ENCODE results near the gene PRKAR1B. TPM values are rescaled to one million over a fixed set of nuclear protein-coding genes. Genes with fewer than 3 reads are reported as not detected.
A peak's percentile ranks its signal among the peaks of the same experiment; 100 is the strongest.
"Not testable (repeated sequence)": the region's sequence is repeated elsewhere in the genome, so short reads cannot be mapped to it uniquely, and the experiment has no call there.

Gene PRKAR1B
- total RNA-seq, 3 donors from 2014 or later, result 38.8 to 58.6 (median 49.9) TPM

- H3K36me3 Mint-ChIP-seq (ENCODE audit: insufficient read depth), result peaks cover 6% of the 10 kb centered on the region
- H3K27me3 Mint-ChIP-seq (ENCODE audit: low read depth), result no peaks in the 10 kb centered on the region
- no peak overlapping the region for H3K4me3 Mint-ChIP-seq
- DNase-seq, result no peak
- peaks cover 3% of the 10 kb centered on the region for H3K9me3 Mint-ChIP-seq
- ATAC-seq, result no peak
- H3K4me1 Mint-ChIP-seq (ENCODE audit: low read depth), result peaks cover 4% of the 10 kb centered on the region
These were observed 67.7 kb downstream of the PRKAR1B start for GRCh38 chr7:659306-659847.

GRCh38 chr7:657565-658119 is 69.4 kb downstream of the PRKAR1B start:
- Mint-ChIP-seq H3K9me3 (peaks cover 3% of the 10 kb centered on the region), H3K36me3 (ENCODE audit: insufficient read depth) (peaks cover 6% of the 10 kb centered on the region), H3K4me3 (no peak overlapping the region), H3K4me1 (ENCODE audit: low read depth) (no peaks in the 10 kb centered on the region), H3K27me3 (ENCODE audit: low read depth) (no peaks in the 10 kb centered on the region)
- no peak for DNase-seq
- ATAC-seq, result no peak

DNA sequence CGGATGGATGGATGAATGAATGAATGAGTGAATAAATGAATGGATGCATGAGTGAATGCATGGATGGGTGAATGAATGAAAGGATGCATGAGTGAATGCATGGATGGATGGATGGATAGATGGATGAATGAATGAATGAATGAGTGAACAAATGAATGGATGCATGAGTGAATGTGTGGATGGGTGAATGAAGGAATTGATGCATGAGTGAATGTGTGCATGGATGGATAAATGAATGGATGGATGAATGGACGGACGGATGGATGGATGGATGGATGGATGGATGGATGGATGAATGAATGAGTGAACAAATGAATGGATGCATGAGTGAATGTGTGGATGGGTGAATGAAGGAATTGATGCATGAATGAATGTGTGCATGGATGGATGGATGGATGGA is 70.1 kb downstream of the PRKAR1B start:
- not testable (repeated sequence) for H3K9me3 Mint-ChIP-seq; H3K27me3 Mint-ChIP-seq (ENCODE audit: low read depth); DNase-seq; H3K36me3 Mint-ChIP-seq (ENCODE audit: insufficient read depth); H3K4me3 Mint-ChIP-seq; ATAC-seq; H3K4me1 Mint-ChIP-seq (ENCODE audit: low read depth)

GRCh38 chr7:655758-656157 is 71.3 kb downstream of the PRKAR1B start:
- ATAC-seq, result no peak
- no peak overlapping the region for H3K4me3 Mint-ChIP-seq
- no peaks in the 10 kb centered on the region for H3K4me1 Mint-ChIP-seq (ENCODE audit: low read depth)
- DNase-seq, result no peak
- peaks cover 3% of the 10 kb centered on the region for H3K9me3 Mint-ChIP-seq
- H3K27me3 Mint-ChIP-seq (ENCODE audit: low read depth), result no peaks in the 10 kb centered on the region
- H3K36me3 Mint-ChIP-seq (ENCODE audit: insufficient read depth), result peaks cover 6% of the 10 kb centered on the region

DNA sequence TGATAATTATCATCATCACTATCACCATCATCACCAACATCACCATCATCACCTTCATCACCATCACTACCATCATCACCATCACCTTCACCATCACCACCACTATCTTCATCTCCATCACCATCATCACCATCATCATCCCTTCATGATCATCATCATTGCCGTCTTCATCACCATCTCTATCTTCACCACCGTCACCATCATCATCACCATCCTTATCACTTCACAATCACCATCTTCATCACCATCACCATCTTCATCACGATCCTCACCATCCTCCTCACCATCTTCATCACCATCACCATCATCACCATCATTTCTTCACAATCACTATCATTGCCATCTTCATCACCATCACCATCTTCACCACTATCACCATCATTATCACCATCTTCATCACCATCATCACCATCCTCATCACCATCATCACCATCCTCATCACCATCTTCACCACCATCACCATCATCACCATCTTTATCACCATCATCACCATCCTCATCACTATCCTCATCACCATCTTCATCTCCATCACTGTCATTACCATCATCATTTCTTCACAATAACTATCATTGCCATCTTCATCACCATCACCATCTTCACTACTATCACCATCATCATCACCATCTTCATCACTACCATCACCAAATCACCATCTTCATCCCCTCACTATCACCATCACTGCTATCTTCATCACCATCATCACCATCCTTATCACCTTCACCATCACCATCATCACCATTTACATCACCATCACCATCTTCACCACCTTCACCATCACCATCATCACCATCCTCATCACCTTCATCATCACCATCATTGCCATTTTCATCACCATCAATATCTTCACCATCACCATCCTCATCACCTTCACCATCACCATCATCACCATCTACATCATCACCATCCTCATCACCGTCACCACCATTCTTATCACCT is 73.0 kb downstream of the PRKAR1B start:
- Mint-ChIP-seq H3K36me3 (ENCODE audit: insufficient read depth) (peaks cover 3% of the 10 kb centered on the region), H3K27me3 (ENCODE audit: low read depth) (no peaks in the 10 kb centered on the region), H3K9me3 (peaks cover 3% of the 10 kb centered on the region), H3K4me1 (ENCODE audit: low read depth) (no peaks in the 10 kb centered on the region), H3K4me3 (no peak overlapping the region)
- ATAC-seq (no peak), DNase-seq (no peak)

GRCh38 chr7:652881-653280 is 74.2 kb downstream of the PRKAR1B start:
- no peak for ATAC-seq
- H3K36me3 Mint-ChIP-seq (ENCODE audit: insufficient read depth), result no peaks in the 10 kb centered on the region
- no peaks in the 10 kb centered on the region for H3K9me3 Mint-ChIP-seq
- H3K4me1 Mint-ChIP-seq (ENCODE audit: low read depth), result no peaks in the 10 kb centered on the region
- no peaks in the 10 kb centered on the region for H3K27me3 Mint-ChIP-seq (ENCODE audit: low read depth)
- H3K4me3 Mint-ChIP-seq, result no peak overlapping the region
- DNase-seq, result no peak

GRCh38 chr7:652167-652566 is 74.9 kb downstream of the PRKAR1B start:
- not testable (repeated sequence) for H3K4me1 Mint-ChIP-seq (ENCODE audit: low read depth); H3K27me3 Mint-ChIP-seq (ENCODE audit: low read depth); H3K4me3 Mint-ChIP-seq; DNase-seq; H3K9me3 Mint-ChIP-seq; H3K36me3 Mint-ChIP-seq (ENCODE audit: insufficient read depth); ATAC-seq

DNA sequence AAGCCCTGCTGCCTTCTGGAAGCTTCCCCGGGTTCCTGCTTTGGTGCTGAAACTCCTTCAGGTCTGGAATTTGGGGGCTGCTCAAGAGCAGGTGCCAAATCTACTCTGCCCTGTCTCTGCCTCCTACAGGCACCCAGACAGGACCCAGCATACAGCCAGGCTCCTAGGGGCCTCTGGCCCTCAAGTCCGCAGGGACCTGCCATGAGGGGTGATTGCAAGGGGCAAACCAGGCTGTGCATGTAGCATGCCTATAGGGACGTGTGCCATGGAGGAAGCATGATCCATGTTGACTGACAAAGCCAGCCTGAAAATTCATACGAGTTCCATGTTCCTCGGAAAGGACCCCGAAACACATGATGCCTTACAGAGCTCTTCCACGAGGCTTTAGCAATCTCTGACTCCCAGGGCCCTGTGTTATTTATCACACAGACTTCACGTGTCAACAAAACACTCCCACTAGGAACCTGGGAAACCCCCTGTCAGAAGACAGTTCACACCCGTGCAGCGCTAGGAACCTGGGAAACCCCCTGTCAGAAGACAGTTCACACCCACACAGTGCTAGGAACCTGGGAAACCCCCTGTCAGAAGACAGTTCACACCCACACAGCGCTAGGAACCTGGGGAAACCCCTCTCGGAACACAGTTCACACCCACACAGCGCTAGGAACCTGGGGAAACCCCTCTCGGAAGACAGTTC is 75.9 kb downstream of the PRKAR1B start:
- DNase-seq (peak; percentile 14), ATAC-seq (peak; percentile 35 to 69)
- Mint-ChIP-seq H3K36me3 (ENCODE audit: insufficient read depth) (peaks cover 1% of the 10 kb centered on the region), H3K4me1 (ENCODE audit: low read depth) (no peaks in the 10 kb centered on the region), H3K9me3 (no peaks in the 10 kb centered on the region), H3K27me3 (ENCODE audit: low read depth) (no peaks in the 10 kb centered on the region), H3K4me3 (no peak overlapping the region)

DNA sequence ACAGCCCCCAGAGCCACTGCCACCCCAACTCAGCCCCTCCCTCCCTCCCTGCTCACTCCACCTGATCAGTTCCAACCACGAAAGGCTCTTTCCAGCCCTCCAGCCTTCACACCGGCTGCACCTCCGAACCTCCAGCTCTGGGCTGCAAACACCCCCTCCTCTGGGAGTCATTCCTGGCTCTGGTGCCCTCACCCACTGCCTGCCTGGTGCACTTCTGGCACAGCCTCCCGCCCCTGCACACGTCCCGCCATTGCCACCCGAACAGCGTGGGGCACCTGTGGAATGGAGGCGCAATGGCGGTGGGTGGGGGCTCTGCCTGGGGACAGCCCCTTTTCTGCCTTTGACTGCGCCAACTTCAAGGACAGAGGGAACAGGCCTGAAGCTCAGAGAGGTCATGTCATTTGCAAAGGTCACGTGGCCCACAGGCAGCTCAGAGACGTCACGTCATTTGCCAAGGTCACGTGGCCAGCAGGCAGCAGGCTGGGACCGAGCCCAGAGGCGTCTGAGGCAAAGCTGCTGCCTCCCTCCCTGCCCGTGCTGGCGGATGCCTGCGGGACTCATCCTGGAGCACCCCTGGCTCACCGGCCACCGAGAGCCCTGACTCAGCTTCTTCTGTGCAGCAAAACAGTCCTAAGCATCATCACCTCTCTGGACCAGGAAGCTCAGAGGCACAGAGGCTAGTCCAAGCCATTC is 76.6 kb downstream of the PRKAR1B start:
- no peaks in the 10 kb centered on the region for H3K9me3 Mint-ChIP-seq
- peaks cover 1% of the 10 kb centered on the region for H3K36me3 Mint-ChIP-seq (ENCODE audit: insufficient read depth)
- DNase-seq (no peak), ATAC-seq (no peak)
- H3K4me1 Mint-ChIP-seq (ENCODE audit: low read depth), result no peaks in the 10 kb centered on the region
- no peaks in the 10 kb centered on the region for H3K27me3 Mint-ChIP-seq (ENCODE audit: low read depth)
- H3K4me3 Mint-ChIP-seq, result no peak overlapping the region

DNA sequence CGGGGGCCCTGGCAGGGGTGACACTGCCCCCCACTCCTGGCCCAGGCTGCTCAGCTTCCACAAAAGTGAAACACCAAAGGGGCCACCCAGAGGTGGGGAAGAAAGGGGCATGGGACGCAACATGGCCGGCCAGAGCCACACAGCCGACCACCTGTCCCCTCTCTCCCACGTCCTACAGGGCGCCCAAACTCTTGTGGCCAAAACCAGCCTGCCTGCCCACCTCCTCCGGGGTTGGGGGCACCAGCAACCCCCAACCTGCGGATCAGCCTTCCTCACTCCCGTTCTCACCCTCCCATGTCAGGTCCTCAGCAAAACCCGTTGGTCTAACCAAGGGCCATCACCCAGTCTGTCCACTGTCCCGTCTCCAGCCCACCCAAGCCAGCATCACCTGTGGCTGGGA is 80.1 kb downstream of the PRKAR1B start:
- DNase-seq, result no peak

DNA sequence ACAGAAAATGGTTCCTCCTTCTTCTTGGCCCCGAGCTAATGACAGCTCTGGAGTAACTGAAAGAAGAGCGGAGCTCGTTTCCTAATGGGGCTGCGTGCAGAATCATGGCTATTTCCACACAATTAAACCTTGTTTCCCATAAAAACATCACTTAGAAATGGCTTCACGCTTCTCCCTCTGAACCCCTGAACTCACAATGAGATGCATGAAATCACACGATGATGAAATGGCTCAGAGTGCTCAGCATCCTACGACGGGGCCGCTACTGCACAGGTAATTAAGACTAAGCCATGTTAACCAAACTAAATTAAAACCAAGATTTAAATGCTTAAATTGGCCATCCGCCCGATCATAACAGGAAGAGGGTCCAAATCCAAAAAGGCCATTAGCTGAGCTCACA is 80.6 kb downstream of the PRKAR1B start:
- no peaks in the 10 kb centered on the region for H3K9me3 Mint-ChIP-seq
- no peak for DNase-seq

More for the DNA sequence above, 80.1 kb downstream of the PRKAR1B start:
- no peaks in the 10 kb centered on the region for H3K27me3 Mint-ChIP-seq (ENCODE audit: low read depth)
- ATAC-seq, result no peak
- H3K9me3 Mint-ChIP-seq, result no peaks in the 10 kb centered on the region
- H3K4me3 Mint-ChIP-seq, result no peak overlapping the region
- peaks cover 3% of the 10 kb centered on the region for H3K36me3 Mint-ChIP-seq (ENCODE audit: insufficient read depth)
- H3K4me1 Mint-ChIP-seq (ENCODE audit: low read depth), result no peaks in the 10 kb centered on the region

DNA sequence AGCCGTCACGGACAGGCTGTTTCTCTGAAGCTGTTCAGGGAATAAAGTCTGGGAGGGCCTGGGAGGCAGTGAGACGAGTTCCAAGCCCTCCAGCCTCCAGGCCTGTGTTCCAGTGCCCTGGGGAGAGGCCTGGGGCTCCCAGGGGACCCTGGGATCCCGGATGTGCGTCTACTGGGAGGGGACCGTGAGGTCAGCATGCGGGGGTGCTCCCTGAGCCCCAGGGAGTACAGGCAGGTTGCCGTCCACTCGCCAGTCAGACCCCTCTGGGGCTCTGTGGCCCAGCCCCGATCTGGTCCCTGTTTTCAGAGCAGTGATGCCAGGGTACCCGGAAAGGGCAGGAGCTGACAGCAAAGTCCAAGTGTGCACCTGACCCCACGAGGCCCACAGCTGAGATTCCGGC is 81.5 kb downstream of the PRKAR1B start:
- Mint-ChIP-seq H3K9me3 (no peaks in the 10 kb centered on the region), H3K4me1 (ENCODE audit: low read depth) (peaks cover 2% of the 10 kb centered on the region), H3K36me3 (ENCODE audit: insufficient read depth) (peaks cover 7% of the 10 kb centered on the region), H3K4me3 (no peak overlapping the region), H3K27me3 (ENCODE audit: low read depth) (no peaks in the 10 kb centered on the region)
- DNase-seq (no peak), ATAC-seq (no peak)

More for the DNA sequence above, 80.6 kb downstream of the PRKAR1B start:
- no peak overlapping the region for H3K4me3 Mint-ChIP-seq
- ATAC-seq, result no peak
- no peaks in the 10 kb centered on the region for H3K4me1 Mint-ChIP-seq (ENCODE audit: low read depth)
- no peaks in the 10 kb centered on the region for H3K27me3 Mint-ChIP-seq (ENCODE audit: low read depth)
- H3K36me3 Mint-ChIP-seq (ENCODE audit: insufficient read depth), result peaks cover 3% of the 10 kb centered on the region

GRCh38 chr7:644381-645305 is 82.4 kb downstream of the PRKAR1B start:
- Mint-ChIP-seq H3K36me3 (ENCODE audit: insufficient read depth) (peaks cover 7% of the 10 kb centered on the region), H3K9me3 (no peaks in the 10 kb centered on the region), H3K4me3 (no peak overlapping the region), H3K27me3 (ENCODE audit: low read depth) (no peaks in the 10 kb centered on the region), H3K4me1 (ENCODE audit: low read depth) (peaks cover 6% of the 10 kb centered on the region)
- DNase-seq, result no peak
- ATAC-seq, result no peak
